ENCODE data around the gene NXN.
"Not testable (repeated sequence)": the region's sequence is repeated elsewhere in the genome, so short reads cannot be mapped to it uniquely, and the experiment has no call there.

NXN gene

GRCh38 chr17:760371-760770 is 219.2 kb downstream of the NXN start:
- CTCF ChIA-PET, result no interaction called here
- H3K4me3 ChIP-seq (ENCODE audit: control insufficient read depth in 1 of 7, extremely low read depth in 1 of 7, insufficient read depth in 4 of 7, low read depth in 2 of 7, low read length in 6 of 7), result no peak overlapping the region
- DNase-seq, result no peak
- H3K36me3 ChIP-seq (ENCODE audit: control insufficient read depth in 4 of 4, insufficient read depth in 4 of 4, low read length in 3 of 4), result peaks cover 18 to 60% (median 46%) of the 10 kb centered on the region in 4 experiments
- H3K27ac ChIP-seq (ENCODE audit: insufficient read depth in 1 of 2, low read depth in 1 of 2, low read length in 2 of 2, poor library complexity in 1 of 2, severe bottlenecking in 2 of 2), result no peak overlapping the region
- 91% methylated on average over 9 of the region's 9 CpGs for WGBS (ENCODE audit: insufficient coverage)
- H3K4me1 ChIP-seq (ENCODE audit: control extremely low read depth in 1 of 4, control insufficient read depth in 4 of 4, insufficient read depth in 4 of 4, low read length in 3 of 4), result no peaks in the 10 kb centered on the region
- H3K9me3 ChIP-seq (ENCODE audit: control extremely low read depth in 1 of 5, control insufficient read depth in 4 of 5, insufficient read depth in 2 of 5, low read depth in 1 of 5, low read length in 4 of 5), result no peaks in the 10 kb centered on the region
- POLR2A ChIA-PET, result no interaction called here
- H3K27me3 ChIP-seq (replicated peaks in 2 of 5; ENCODE audit: control insufficient read depth in 4 of 5, insufficient read depth in 5 of 5, low read length in 4 of 5), result no peaks in the 10 kb centered on the region

- ChIA-PET POLR2A (no interaction called here), CTCF (interaction anchor here (1.6 kb wide), 1 partner anchor 29 kb away, joined by 3 read pairs; no protein-coding TSS in a partner anchor)
- H3K27me3 ChIP-seq (replicated peaks in 2 of 5; ENCODE audit: control insufficient read depth in 4 of 5, insufficient read depth in 5 of 5, low read length in 4 of 5), result no peaks in the 10 kb centered on the region
- DNase-seq, result no peak
- no peak overlapping the region for H3K27ac ChIP-seq (ENCODE audit: insufficient read depth in 1 of 2, low read depth in 1 of 2, low read length in 2 of 2, poor library complexity in 1 of 2, severe bottlenecking in 2 of 2)
- 96% methylated on average over 4 of the region's 5 CpGs for WGBS (ENCODE audit: insufficient coverage)
- H3K4me1 ChIP-seq (ENCODE audit: control extremely low read depth in 1 of 4, control insufficient read depth in 4 of 4, insufficient read depth in 4 of 4, low read length in 3 of 4), result no peaks in the 10 kb centered on the region
- no peaks in the 10 kb centered on the region for H3K9me3 ChIP-seq (ENCODE audit: control extremely low read depth in 1 of 5, control insufficient read depth in 4 of 5, insufficient read depth in 2 of 5, low read depth in 1 of 5, low read length in 4 of 5)
- no peak overlapping the region for H3K4me3 ChIP-seq (ENCODE audit: control insufficient read depth in 1 of 7, extremely low read depth in 1 of 7, insufficient read depth in 4 of 7, low read depth in 2 of 7, low read length in 6 of 7)
- peaks cover 14 to 56% (median 42%) of the 10 kb centered on the region in 4 experiments for H3K36me3 ChIP-seq (ENCODE audit: control insufficient read depth in 4 of 4, insufficient read depth in 4 of 4, low read length in 3 of 4)
Observed at GRCh38 chr17:759964-760363, 219.6 kb downstream of the NXN start.

- POLR2A ChIA-PET, result not testable (repeated sequence)
Observed at GRCh38 chr17:756010-756567, 223.5 kb downstream of the NXN start.

GRCh38 chr17:755319-755961 is 224.1 kb downstream of the NXN start:
- H3K4me3 ChIP-seq (ENCODE audit: control insufficient read depth in 1 of 7, extremely low read depth in 1 of 7, insufficient read depth in 4 of 7, low read depth in 2 of 7, low read length in 6 of 7); H3K27ac ChIP-seq (ENCODE audit: insufficient read depth in 1 of 2, low read depth in 1 of 2, low read length in 2 of 2, poor library complexity in 1 of 2, severe bottlenecking in 2 of 2); DNase-seq; H3K9me3 ChIP-seq (ENCODE audit: control extremely low read depth in 1 of 5, control insufficient read depth in 4 of 5, insufficient read depth in 2 of 5, low read depth in 1 of 5, low read length in 4 of 5); H3K27me3 ChIP-seq (replicated peaks in 2 of 5; ENCODE audit: control insufficient read depth in 4 of 5, insufficient read depth in 5 of 5, low read length in 4 of 5); POLR2A ChIA-PET: not testable (repeated sequence)
- H3K4me1 ChIP-seq (ENCODE audit: control extremely low read depth in 1 of 4, control insufficient read depth in 4 of 4, insufficient read depth in 4 of 4, low read length in 3 of 4), result peaks cover 5 to 23% (median 20%) of the 10 kb centered on the region in 4 experiments
- CTCF ChIA-PET, result interaction anchor here (1.3 to 2.0 kb wide), 3 partner anchors 9 to 40 kb away, joined by 3 to 7 read pairs (median 4); no protein-coding TSS in a partner anchor
- peaks cover 11 to 29% (median 23%) of the 10 kb centered on the region in 4 experiments for H3K36me3 ChIP-seq (ENCODE audit: control insufficient read depth in 4 of 4, insufficient read depth in 4 of 4, low read length in 3 of 4)
- WGBS (ENCODE audit: insufficient coverage), result 99% methylated on average over 8 of the region's 9 CpGs

More at GRCh38 chr17:756010-756567, 223.5 kb downstream of the NXN start:
- not testable (repeated sequence) for H3K27me3 ChIP-seq (replicated peaks in 2 of 5; ENCODE audit: control insufficient read depth in 4 of 5, insufficient read depth in 5 of 5, low read length in 4 of 5); H3K9me3 ChIP-seq (ENCODE audit: control extremely low read depth in 1 of 5, control insufficient read depth in 4 of 5, insufficient read depth in 2 of 5, low read depth in 1 of 5, low read length in 4 of 5); H3K4me3 ChIP-seq (ENCODE audit: control insufficient read depth in 1 of 7, extremely low read depth in 1 of 7, insufficient read depth in 4 of 7, low read depth in 2 of 7, low read length in 6 of 7); H3K27ac ChIP-seq (ENCODE audit: insufficient read depth in 1 of 2, low read depth in 1 of 2, low read length in 2 of 2, poor library complexity in 1 of 2, severe bottlenecking in 2 of 2); DNase-seq
- Histone ChIP-seq H3K36me3 (ENCODE audit: control insufficient read depth in 4 of 4, insufficient read depth in 4 of 4, low read length in 3 of 4) (peaks cover 13 to 35% (median 27%) of the 10 kb centered on the region in 4 experiments), H3K4me1 (ENCODE audit: control extremely low read depth in 1 of 4, control insufficient read depth in 4 of 4, insufficient read depth in 4 of 4, low read length in 3 of 4) (peaks cover under 1 to 16% (median 14%) of the 10 kb centered on the region in 4 experiments)
- 94% methylated on average over 11 of the region's 15 CpGs for WGBS (ENCODE audit: insufficient coverage)
- CTCF ChIA-PET, result interaction anchor here (1.6 kb wide), 1 partner anchor 8 kb away, joined by 7 read pairs; no protein-coding TSS in a partner anchor

- POLR2A ChIA-PET, result no interaction called here
- 88% methylated on average over 7 of the region's 13 CpGs for WGBS (ENCODE audit: insufficient coverage)
- H3K36me3 ChIP-seq (ENCODE audit: control insufficient read depth in 4 of 4, insufficient read depth in 4 of 4, low read length in 3 of 4), result peaks cover 2 to 18% (median 14%) of the 10 kb centered on the region in 4 experiments
Observed at GRCh38 chr17:753418-753817, 226.2 kb downstream of the NXN start.

GRCh38 chr17:752620-753219 is 226.9 kb downstream of the NXN start:
- H3K27ac ChIP-seq (ENCODE audit: insufficient read depth in 1 of 2, low read depth in 1 of 2, low read length in 2 of 2, poor library complexity in 1 of 2, severe bottlenecking in 2 of 2), result peak overlapping the region; percentile 25 to 73
- 10% methylated on average over 25 of the region's 43 CpGs for WGBS (ENCODE audit: insufficient coverage)
- POLR2A ChIA-PET, result no interaction called here
- H3K9me3 ChIP-seq (ENCODE audit: control extremely low read depth in 1 of 5, control insufficient read depth in 4 of 5, insufficient read depth in 2 of 5, low read depth in 1 of 5, low read length in 4 of 5), result peaks cover 0 to 3% (median 0%) of the 10 kb centered on the region in 5 experiments
- H3K36me3 ChIP-seq (ENCODE audit: control insufficient read depth in 4 of 4, insufficient read depth in 4 of 4, low read length in 3 of 4), result peaks cover 0 to 20% (median 14%) of the 10 kb centered on the region in 4 experiments
- DNase-seq, result peak; percentile 47 to 73 (median 66)
- peak overlapping the region; percentile 35 to 88 (median 76) for H3K4me3 ChIP-seq (ENCODE audit: control insufficient read depth in 1 of 7, extremely low read depth in 1 of 7, insufficient read depth in 4 of 7, low read depth in 2 of 7, low read length in 6 of 7)
- H3K27me3 ChIP-seq (replicated peaks in 2 of 5; ENCODE audit: control insufficient read depth in 4 of 5, insufficient read depth in 5 of 5, low read length in 4 of 5), result no peaks in the 10 kb centered on the region
- peaks cover 7 to 26% (median 21%) of the 10 kb centered on the region in 4 experiments for H3K4me1 ChIP-seq (ENCODE audit: control extremely low read depth in 1 of 4, control insufficient read depth in 4 of 4, insufficient read depth in 4 of 4, low read length in 3 of 4)
- CTCF ChIA-PET, result interaction anchor here (0.5 to 1.8 kb wide), 10 partner anchors 8 to 248 kb away, joined by 3 to 10 read pairs (median 3); no protein-coding TSS in a partner anchor

More at GRCh38 chr17:753418-753817, 226.2 kb downstream of the NXN start:
- Histone ChIP-seq H3K27me3 (replicated peaks in 2 of 5; ENCODE audit: control insufficient read depth in 4 of 5, insufficient read depth in 5 of 5, low read length in 4 of 5) (no peaks in the 10 kb centered on the region), H3K27ac (ENCODE audit: insufficient read depth in 1 of 2, low read depth in 1 of 2, low read length in 2 of 2, poor library complexity in 1 of 2, severe bottlenecking in 2 of 2) (no peak overlapping the region), H3K9me3 (ENCODE audit: control extremely low read depth in 1 of 5, control insufficient read depth in 4 of 5, insufficient read depth in 2 of 5, low read depth in 1 of 5, low read length in 4 of 5) (peaks cover 0 to 3% (median 0%) of the 10 kb centered on the region in 5 experiments), H3K4me1 (ENCODE audit: control extremely low read depth in 1 of 4, control insufficient read depth in 4 of 4, insufficient read depth in 4 of 4, low read length in 3 of 4) (peaks cover 7 to 26% (median 21%) of the 10 kb centered on the region in 4 experiments), H3K4me3 (ENCODE audit: control insufficient read depth in 1 of 7, extremely low read depth in 1 of 7, insufficient read depth in 4 of 7, low read depth in 2 of 7, low read length in 6 of 7) (peak overlapping the region in 1 of 7 experiments; percentile 49)
- no peak for DNase-seq
- CTCF ChIA-PET, result interaction anchor here (1.0 to 1.2 kb wide), 2 partner anchors 9 to 11 kb away, joined by 3 to 10 read pairs; no protein-coding TSS in a partner anchor

All from common myeloid progenitor, CD34-positive (primary cell).